A549 treated with AZD2906 at 1 μM for 4 hours (cell line): Measurements from ENCODE around the gene FAM156A. TPM values are rescaled to one million over a fixed set of nuclear protein-coding genes. Genes with fewer than 3 reads are reported as not detected.

Experiments used
- total RNA-seq: library from RNA; stranded (reverse); fragments of 200-300 nt; extraction: Qiagen RNA extraction; gene quantifications from 5 replicates; pipeline ENCODE4 v1.2.3, GENCODE V29; 2022

Gene FAM156A, protein sequence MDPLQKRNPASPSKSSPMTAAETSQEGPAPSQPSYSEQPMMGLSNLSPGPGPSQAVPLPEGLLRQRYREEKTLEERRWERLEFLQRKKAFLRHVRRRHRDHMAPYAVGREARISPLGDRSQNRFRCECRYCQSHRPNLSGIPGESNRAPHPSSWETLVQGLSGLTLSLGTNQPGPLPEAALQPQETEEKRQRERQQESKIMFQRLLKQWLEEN
- total RNA-seq, result 10.7 to 23.1 TPM (median 17.0 TPM) in 5 replicates

DNA sequence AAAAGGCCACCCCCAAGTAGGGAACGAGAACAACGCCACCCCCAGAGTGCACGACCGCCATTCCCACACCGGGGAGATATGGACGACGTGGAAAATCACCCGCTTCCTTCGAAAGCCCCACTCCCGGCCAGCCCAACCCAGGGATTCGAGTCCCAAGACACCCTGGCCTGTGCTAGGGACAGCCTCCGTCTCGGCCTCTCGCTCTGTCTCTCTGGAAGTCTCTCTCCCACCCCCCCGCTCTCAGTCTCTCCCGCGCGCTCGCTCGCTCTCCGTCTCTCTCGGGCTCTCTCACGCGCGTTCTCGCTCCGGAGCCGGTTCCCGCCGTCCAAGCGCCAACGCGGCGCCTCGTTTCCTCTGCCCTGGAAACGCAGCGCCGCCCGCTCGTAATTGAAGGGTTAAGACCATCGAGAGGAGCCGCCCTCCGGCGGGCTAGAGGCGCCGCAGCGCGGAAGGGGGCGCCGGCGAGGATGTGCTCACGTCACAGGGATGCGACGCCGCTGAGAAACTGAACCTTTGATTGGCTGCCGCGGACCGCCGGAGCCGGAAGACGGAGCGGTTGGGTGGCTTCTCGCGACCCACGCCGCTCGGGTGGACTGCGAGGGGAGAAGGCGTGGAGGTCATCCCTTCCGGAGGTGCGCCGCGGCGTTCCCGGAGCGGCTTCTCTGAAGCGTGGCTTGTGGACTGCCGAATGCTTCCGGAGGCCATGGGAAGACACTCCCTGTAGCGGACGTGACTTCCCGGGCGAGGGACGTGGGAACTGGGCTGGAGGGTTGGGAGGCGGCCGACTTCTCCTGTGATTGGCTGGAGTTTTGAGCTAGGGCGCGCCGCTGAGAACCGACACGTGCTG is at the start of gene FAM156A:
Gene FAM156A (minus strand): TSS at position 406 of the 847 bp plus-strand sequence. CDS start 9,930 bp downstream, outside the sequence.

Other genes starting within 250 kb of the FAM156A start
- not detected in 5 replicates for gene SSX2B, start 207.3 kb downstream of the FAM156A start, total RNA-seq
- gene SPANXN5, start 161.1 kb downstream of the FAM156A start, total RNA-seq, result not detected in 5 replicates
- gene XAGE5, start 147.2 kb downstream of the FAM156A start, total RNA-seq, result not detected in 5 replicates
- gene XAGE3, start 90.4 kb downstream of the FAM156A start, total RNA-seq, result not detected in 5 replicates
- gene FAM156B, start 61.2 kb downstream of the FAM156A start, total RNA-seq, result 4.9 to 17.0 TPM (median 8.7 TPM) in 5 replicates
- gene GPR173, start 90.3 kb upstream of the FAM156A start, total RNA-seq, result 0.02 TPM in 4 of 5 replicates, not detected in the other
- 27.5 to 36.1 TPM (median 32.5 TPM) in 5 replicates for gene TSPYL2, start 123.8 kb upstream of the FAM156A start, total RNA-seq
- 1.3 to 1.8 TPM (median 1.7 TPM) in 5 replicates for gene KANTR, start 135.6 kb upstream of the FAM156A start, total RNA-seq